ENCODE results near the gene RIMKLB. TPM values are rescaled to one million over a fixed set of nuclear protein-coding genes. Genes with fewer than 3 reads are reported as not detected.
A peak's percentile ranks its signal among the peaks of the same experiment; 100 is the strongest.

Gene RIMKLB
- total and polyA plus RNA-seq, 10 of the 15 experiments (the other 5 are each of a cell fraction or from before 2014, with no cell fraction given): 0.15 to 0.83 (median 0.46) TPM

- Histone ChIP-seq H3K27ac (ENCODE audit: control insufficient read depth, insufficient read depth) (no peak overlapping the region), H3K9ac (ENCODE audit: control insufficient read depth, insufficient read depth, low read length) (no peak overlapping the region), H4K20me1 (ENCODE audit: control insufficient read depth, insufficient read depth) (no peaks in the 10 kb centered on the region), H3K27me3 (replicated peaks in 1 of 2; ENCODE audit: control insufficient read depth in 2 of 2, insufficient read depth in 2 of 2, low read length in 1 of 2) (0 out of 4 replicates have a peak, but pooled peaks cover 0 to 3% of the 10 kb centered on the region in 2 experiments), H3K4me3 (no peak overlapping the region), H3K79me2 (ENCODE audit: control insufficient read depth, insufficient read depth, low read length) (no peaks in the 10 kb centered on the region), H2AFZ (ENCODE audit: control insufficient read depth, low read depth, low read length) (no peak overlapping the region), H3K36me3 (ENCODE audit: control insufficient read depth in 2 of 2, insufficient read depth in 2 of 2, low read length in 1 of 2) (no peaks in the 10 kb centered on the region), H3K4me2 (ENCODE audit: control insufficient read depth, insufficient read depth) (no peak overlapping the region), H3K9me3 (replicated peaks; ENCODE audit: control insufficient read depth, insufficient read depth, low read length) (no peaks in the 10 kb centered on the region), H3K4me1 (ENCODE audit: control insufficient read depth, insufficient read depth, low read length) (no peaks in the 10 kb centered on the region)
- CTCF ChIA-PET: interaction anchor here (0.6 to 2.7 kb wide), 5 partner anchors 51 to 279 kb away, joined by 3 to 11 read pairs (median 5); no protein-coding TSS in a partner anchor
- POLR2A ChIA-PET: no interaction called here
- no peak for DNase-seq (ENCODE audit: low read depth, low spot score)
- ATAC-seq: no peak
- FAIRE-seq: no peak
- in situ Hi-C loops (cut with MboI) (no loop called here), intact Hi-C loops (cut with micrococcal nuclease; ENCODE audit: unreplicated experiment) (loop anchor here (5.0 kb wide), 2 partner anchors 141 to 281 kb away; partner anchors contain the start of gene CLEC4E)
- SMC1A ChIA-PET (ENCODE audit: uncharacterized antibody, unreplicated experiment): interaction anchor here (1.6 kb wide), 1 partner anchor 66 kb away, joined by 6 read pairs; no protein-coding TSS in a partner anchor
- 62% methylated on average over 8 of the region's 8 CpGs for WGBS (ENCODE audit: insufficient coverage, insufficient replicate concordance, low lambda C conversion rate, missing lambda C conversion rate)
- no peak for TF ChIP-seq NBN (IDR thresholded peaks at IDR 0.05)
- TF ChIP-seq CTCF (IDR thresholded peaks at IDR 0.05 in 2 of 3, conservative IDR thresholded peaks at IDR 0.05 in 1 of 3; ENCODE audit: control insufficient read depth in 2 of 3, extremely low read depth in 1 of 3, insufficient read depth in 1 of 3, low read depth in 3 of 3, low read length in 3 of 3): peak; percentile 3 to 32 (median 19); a peak in 2 of 6 replicates
- TF ChIP-seq SMC3 (IDR thresholded peaks at IDR 0.05; ENCODE audit: borderline replicate concordance, low read length): peak; percentile 40; the same call in 1 of the 2 replicates
- TF ChIP-seq RAD21 (IDR thresholded peaks at IDR 0.05; ENCODE audit: insufficient read depth, low read depth, low read length): peak; percentile 70
- RAD21 ChIA-PET (ENCODE audit: unreplicated experiment): interaction anchor here (0.6 to 1.0 kb wide), 3 partner anchors 163 to 215 kb away, joined by 3 read pairs; no protein-coding TSS in a partner anchor
- no TSS peak for BruUV-seq (replicated peaks)
These were observed 125.9 kb downstream of the RIMKLB start for GRCh38 chr12:8823565-8824300.
